Lower lobe of right lung (tissue), 2 donors: ENCODE data around the gene PKHD1. TPM values are rescaled to one million over a fixed set of nuclear protein-coding genes. Genes with fewer than 3 reads are reported as not detected.

Experiments
- ATAC-seq, 2 donors: fragments of 200-7000 bp; cut with Tn5 transposase; one replicate each; pipeline ENCODE4 v1.9.1; 2020 to 2022; ENCODE audit warnings: mild to moderate bottlenecking in 2 of 2, moderate library complexity in 2 of 2
- DNase-seq: peaks from one replicate; pipeline ENCODE4 v3.0.0-alpha.2; 2020
- H3K27ac ChIP-seq: fragments of 200-600 bp; one replicate; pipeline ENCODE4 v1.8.0; 2022
- H3K27me3 ChIP-seq: fragments of 200-600 bp; one replicate; pipeline ENCODE4 v1.8.0; 2022; ENCODE audit warnings: low read depth
- H3K36me3 ChIP-seq: fragments of 200-600 bp; one replicate; pipeline ENCODE4 v1.8.0; 2022; ENCODE audit warnings: mild to moderate bottlenecking
- H3K4me1 ChIP-seq: fragments of 200-600 bp; one replicate; pipeline ENCODE4 v1.8.0; 2022
- H3K4me3 ChIP-seq: fragments of 200-600 bp; one replicate; pipeline ENCODE4 v1.8.0; 2022; ENCODE audit warnings: mild to moderate bottlenecking
- H3K9me3 ChIP-seq: fragments of 200-600 bp; one replicate; pipeline ENCODE4 v1.8.0; 2022
- CTCF ChIP-seq: fragments of 200-600 bp; IDR thresholded peaks from one replicate; pipeline ENCODE4 v1.8.0; 2022; ENCODE audit warnings: antibody characterized with exemption, mild to moderate bottlenecking
- intact Hi-C: fragments of 100-400 bp; cut with DNase I; formaldehyde crosslinking; loops from one replicate; pipeline ENCODE4 v1.11.0; 2022
- total RNA-seq: library from RNA; stranded (reverse); fragmentation: NEBNext Ultra II Directional; extraction: Animal tissue kit (Norgen Biotek cat#: 25700); gene quantifications from one replicate; pipeline ENCODE4 v1.2.1, GENCODE V29; 2021
- donor health status: DM: no; HTN: yes; CAD: no; lungs with severe emphysema.

PKHD1 gene
- total RNA-seq, 1 donor from 2014 or later = 0.09 TPM

- Histone ChIP-seq H3K27ac (no peak overlapping the region), H3K4me3 (no peak overlapping the region), H3K4me1 (no peaks in the 10 kb centered on the region), H3K27me3 (no peaks in the 10 kb centered on the region), H3K9me3 (no peaks in the 10 kb centered on the region), H3K36me3 (no peaks in the 10 kb centered on the region)
- no peak for ATAC-seq
- intact Hi-C loops = no loop called here
- TF ChIP-seq CTCF = no peak
- no peak for DNase-seq
Observed at GRCh38 chr6:51613558-51613957, 473.9 kb downstream of the PKHD1 start.

GRCh38 chr6:51608932-51609331, 478.5 kb downstream of the PKHD1 start:
- no peak for DNase-seq
- H3K4me3 ChIP-seq = no peak overlapping the region
- H3K27me3 ChIP-seq = no peaks in the 10 kb centered on the region
- no peaks in the 10 kb centered on the region for H3K9me3 ChIP-seq
- no peaks in the 10 kb centered on the region for H3K4me1 ChIP-seq
- intact Hi-C loops = no loop called here
- TF ChIP-seq CTCF = no peak
- H3K27ac ChIP-seq = no peak overlapping the region
- H3K36me3 ChIP-seq = no peaks in the 10 kb centered on the region
- ATAC-seq = no peak

- Histone ChIP-seq H3K9me3 (no peaks in the 10 kb centered on the region), H3K4me3 (no peak overlapping the region), H3K27ac (no peak overlapping the region), H3K27me3 (no peaks in the 10 kb centered on the region), H3K4me1 (no peaks in the 10 kb centered on the region), H3K36me3 (no peaks in the 10 kb centered on the region)
- no peak for TF ChIP-seq CTCF
- intact Hi-C loops = no loop called here
- DNase-seq (no peak), ATAC-seq (no peak)
Observed at GRCh38 chr6:51608383-51608782, 479.0 kb downstream of the PKHD1 start.

- H3K9me3 ChIP-seq = no peaks in the 10 kb centered on the region
- no peak overlapping the region for H3K27ac ChIP-seq
Observed at GRCh38 chr6:51600514-51600913, 486.9 kb downstream of the PKHD1 start.

GRCh38 chr6:51598171-51598570, 489.2 kb downstream of the PKHD1 start:
- Histone ChIP-seq H3K9me3 (no peaks in the 10 kb centered on the region), H3K27me3 (no peaks in the 10 kb centered on the region), H3K4me3 (no peak overlapping the region), H3K4me1 (no peaks in the 10 kb centered on the region), H3K36me3 (no peaks in the 10 kb centered on the region), H3K27ac (no peak overlapping the region)
- intact Hi-C loops = no loop called here
- no peak for DNase-seq
- no peak for TF ChIP-seq CTCF
- ATAC-seq = peak in 1 of 2 donors; percentile 19

More at GRCh38 chr6:51600514-51600913, 486.9 kb downstream of the PKHD1 start:
- H3K27me3 ChIP-seq = no peaks in the 10 kb centered on the region
- intact Hi-C loops = no loop called here
- TF ChIP-seq CTCF = no peak
- H3K4me3 ChIP-seq = no peak overlapping the region
- H3K36me3 ChIP-seq = no peaks in the 10 kb centered on the region
- H3K4me1 ChIP-seq = no peaks in the 10 kb centered on the region
- ATAC-seq = no peak
- no peak for DNase-seq

GRCh38 chr6:51594981-51595380, 492.4 kb downstream of the PKHD1 start:
- ATAC-seq = no peak
- TF ChIP-seq CTCF = no peak
- Histone ChIP-seq H3K9me3 (no peaks in the 10 kb centered on the region), H3K27ac (no peak overlapping the region), H3K36me3 (no peaks in the 10 kb centered on the region), H3K4me1 (no peaks in the 10 kb centered on the region), H3K27me3 (no peaks in the 10 kb centered on the region), H3K4me3 (no peak overlapping the region)
- no peak for DNase-seq
- intact Hi-C loops = no loop called here
